Tongue (tissue), 2 donors: Measurements from ENCODE around the gene HSPA1B. TPM values are rescaled to one million over a fixed set of nuclear protein-coding genes. Genes with fewer than 3 reads are reported as not detected.
"Not testable (repeated sequence)": the region's sequence is repeated elsewhere in the genome, so short reads cannot be mapped to it uniquely, and the experiment has no call there.

ENCODE experiments used
- DNase-seq: peaks from one replicate; pipeline ENCODE4 v3.0.0-alpha.2; 2015
- total RNA-seq: library from RNA; depleted of rRNA; stranded (reverse); fragments of >200 nt; gene quantifications from one replicate; pipeline ENCODE4 v1.2.3, GENCODE V29; 2014

HSPA1B gene
- total RNA-seq, 1 donor from 2014 or later, result 827 TPM

GRCh38 chr6:31799781-31800180 lies 27.8 kb upstream of the HSPA1B start:
- no peak for DNase-seq

GRCh38 chr6:31801031-31801927 lies 26.3 kb upstream of the HSPA1B start:
- DNase-seq, result not testable (repeated sequence)

- no peak for DNase-seq
Observed at GRCh38 chr6:31805939-31806469, 21.5 kb upstream of the HSPA1B start.

- peak; percentile 99 for DNase-seq
Observed at GRCh38 chr6:31806470-31807272, 20.9 kb upstream of the HSPA1B start, which contains the start of gene LSM2. LSM2 (minus strand) TSS chr6:31806966; CDS start chr6:31806757, 209 bp downstream.

GRCh38 chr6:31808599-31808998 lies 18.9 kb upstream of the HSPA1B start:
- DNase-seq, result not testable (repeated sequence)

- no peak for DNase-seq
Observed at GRCh38 chr6:31811645-31812044, 15.9 kb upstream of the HSPA1B start.

GRCh38 chr6:31813465-31813849 lies 14.1 kb upstream of the HSPA1B start:
- DNase-seq, result no peak

GRCh38 chr6:31814677-31815024 lies 12.9 kb upstream of the HSPA1B start:
- peak; percentile 99 for DNase-seq

- DNase-seq, result peak; percentile 98
Observed at GRCh38 chr6:31815025-31815838, 12.3 kb upstream of the HSPA1B start, which contains the start of the genes HSPA1A and HSPA1L. HSPA1A (plus strand) TSS chr6:31815543; CDS start chr6:31815757, 214 bp downstream. HSPA1L (minus strand) TSS chr6:31815283; CDS start chr6:31811972, 3,311 bp downstream.

GRCh38 chr6:31817133-31817928 lies 10.2 kb upstream of the HSPA1B start:
- not testable (repeated sequence) for DNase-seq

- DNase-seq, result not testable (repeated sequence)
Observed at GRCh38 chr6:31817929-31818511, 9.5 kb upstream of the HSPA1B start.

- DNase-seq, result no peak
Observed at GRCh38 chr6:31819871-31820299, 7.7 kb upstream of the HSPA1B start.

GRCh38 chr6:31820399-31820798 lies 7.1 kb upstream of the HSPA1B start:
- not testable (repeated sequence) for DNase-seq

GRCh38 chr6:31821301-31822035 lies 6.1 kb upstream of the HSPA1B start:
- DNase-seq, result peak; percentile 65

GRCh38 chr6:31822036-31822821 lies 5.3 kb upstream of the HSPA1B start:
- DNase-seq, result peak; percentile 78

- DNase-seq, result not testable (repeated sequence)
Observed at GRCh38 chr6:31823592-31824196, 3.8 kb upstream of the HSPA1B start.

GRCh38 chr6:31825553-31825952 lies 2.0 kb upstream of the HSPA1B start:
- no peak for DNase-seq

- DNase-seq, result peak; percentile 94
Observed at GRCh38 chr6:31826793-31827285, 699 bp upstream of the HSPA1B start.
